ENCODE results near the gene LRRIQ1.

Gene LRRIQ1

DNA sequence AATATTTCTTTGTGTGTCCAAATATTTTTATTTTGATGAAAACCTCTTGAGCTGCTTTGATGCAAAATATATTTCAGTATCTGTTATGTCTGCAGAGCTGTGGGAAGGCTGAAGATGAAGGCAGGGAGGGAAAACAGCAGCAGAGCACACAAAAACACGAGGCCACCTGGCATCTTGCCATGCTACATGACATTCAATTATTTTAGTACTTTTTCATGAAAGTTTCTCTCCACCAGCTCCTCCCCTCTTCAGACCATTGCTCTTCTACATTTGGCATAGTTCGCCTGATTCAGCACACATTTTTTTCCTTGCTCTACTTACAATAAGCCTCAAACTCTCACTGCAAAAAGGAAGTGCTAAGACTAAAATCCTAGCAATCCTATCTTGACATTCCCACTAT is 239.2 kb downstream of the LRRIQ1 start:
- TF ChIP-seq, protein P1, sequence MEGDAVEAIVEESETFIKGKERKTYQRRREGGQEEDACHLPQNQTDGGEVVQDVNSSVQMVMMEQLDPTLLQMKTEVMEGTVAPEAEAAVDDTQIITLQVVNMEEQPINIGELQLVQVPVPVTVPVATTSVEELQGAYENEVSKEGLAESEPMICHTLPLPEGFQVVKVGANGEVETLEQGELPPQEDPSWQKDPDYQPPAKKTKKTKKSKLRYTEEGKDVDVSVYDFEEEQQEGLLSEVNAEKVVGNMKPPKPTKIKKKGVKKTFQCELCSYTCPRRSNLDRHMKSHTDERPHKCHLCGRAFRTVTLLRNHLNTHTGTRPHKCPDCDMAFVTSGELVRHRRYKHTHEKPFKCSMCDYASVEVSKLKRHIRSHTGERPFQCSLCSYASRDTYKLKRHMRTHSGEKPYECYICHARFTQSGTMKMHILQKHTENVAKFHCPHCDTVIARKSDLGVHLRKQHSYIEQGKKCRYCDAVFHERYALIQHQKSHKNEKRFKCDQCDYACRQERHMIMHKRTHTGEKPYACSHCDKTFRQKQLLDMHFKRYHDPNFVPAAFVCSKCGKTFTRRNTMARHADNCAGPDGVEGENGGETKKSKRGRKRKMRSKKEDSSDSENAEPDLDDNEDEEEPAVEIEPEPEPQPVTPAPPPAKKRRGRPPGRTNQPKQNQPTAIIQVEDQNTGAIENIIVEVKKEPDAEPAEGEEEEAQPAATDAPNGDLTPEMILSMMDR (conservative IDR thresholded peaks at IDR 0.05) = no peak
- H3K27ac ChIP-seq = no peak overlapping the region

DNA sequence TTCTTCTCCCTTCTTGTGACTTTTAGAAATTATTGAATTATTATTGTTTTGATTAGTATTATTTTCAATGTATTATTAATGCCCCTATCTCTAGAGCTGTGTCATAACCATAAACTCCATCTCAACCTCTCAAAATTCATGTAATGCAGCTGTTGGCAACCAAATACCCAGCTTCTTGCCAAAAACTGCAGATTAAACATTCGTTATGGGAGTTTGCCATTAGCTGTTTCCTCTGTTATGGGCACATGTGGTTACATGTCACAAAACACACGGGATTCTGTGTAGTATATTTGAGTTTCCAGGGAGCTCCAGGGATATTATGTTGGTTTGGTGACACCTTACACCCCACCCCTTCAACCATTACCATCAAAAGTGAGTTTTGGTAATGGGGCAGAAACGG is 241.0 kb downstream of the LRRIQ1 start:
- TF ChIP-seq, protein P1 (conservative IDR thresholded peaks at IDR 0.05) = no peak
- H3K27ac ChIP-seq = no peak overlapping the region

DNA sequence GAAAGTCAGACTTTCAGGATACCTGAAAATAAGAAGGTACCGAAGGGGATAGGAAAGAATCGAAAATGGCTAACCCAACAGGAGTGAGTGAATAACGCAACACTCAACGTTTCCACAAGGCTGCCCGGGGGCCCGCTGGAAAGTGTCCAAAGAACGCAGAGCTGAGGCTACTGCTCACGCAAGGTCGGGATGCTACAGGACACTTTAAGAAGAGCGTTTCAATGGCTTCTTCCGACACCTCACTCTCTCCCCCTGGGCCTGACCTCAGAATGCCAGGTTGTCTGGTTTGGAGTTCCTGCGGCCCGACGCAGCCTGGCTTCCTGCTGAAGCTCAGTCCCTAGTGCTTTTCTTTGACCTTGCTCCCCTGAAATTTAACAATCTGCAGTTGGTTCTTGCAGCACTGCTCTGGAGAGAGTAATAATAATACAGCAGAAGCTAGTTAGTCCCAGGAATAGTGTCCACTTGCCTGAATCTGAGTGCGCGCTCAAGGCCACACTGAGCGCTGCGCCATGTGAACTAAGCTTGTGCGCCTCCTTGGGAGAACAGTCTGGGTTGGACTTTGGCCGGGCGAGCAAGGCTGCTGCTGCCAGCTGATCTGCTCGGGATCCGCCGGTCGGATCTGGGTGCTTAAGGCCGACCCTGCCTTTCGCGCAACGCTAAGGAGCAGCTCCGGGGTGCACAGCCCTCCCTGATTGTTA is 241.9 kb downstream of the LRRIQ1 start:
- TF ChIP-seq, protein P1 (conservative IDR thresholded peaks at IDR 0.05) = no peak
- no peak overlapping the region for H3K27ac ChIP-seq

DNA sequence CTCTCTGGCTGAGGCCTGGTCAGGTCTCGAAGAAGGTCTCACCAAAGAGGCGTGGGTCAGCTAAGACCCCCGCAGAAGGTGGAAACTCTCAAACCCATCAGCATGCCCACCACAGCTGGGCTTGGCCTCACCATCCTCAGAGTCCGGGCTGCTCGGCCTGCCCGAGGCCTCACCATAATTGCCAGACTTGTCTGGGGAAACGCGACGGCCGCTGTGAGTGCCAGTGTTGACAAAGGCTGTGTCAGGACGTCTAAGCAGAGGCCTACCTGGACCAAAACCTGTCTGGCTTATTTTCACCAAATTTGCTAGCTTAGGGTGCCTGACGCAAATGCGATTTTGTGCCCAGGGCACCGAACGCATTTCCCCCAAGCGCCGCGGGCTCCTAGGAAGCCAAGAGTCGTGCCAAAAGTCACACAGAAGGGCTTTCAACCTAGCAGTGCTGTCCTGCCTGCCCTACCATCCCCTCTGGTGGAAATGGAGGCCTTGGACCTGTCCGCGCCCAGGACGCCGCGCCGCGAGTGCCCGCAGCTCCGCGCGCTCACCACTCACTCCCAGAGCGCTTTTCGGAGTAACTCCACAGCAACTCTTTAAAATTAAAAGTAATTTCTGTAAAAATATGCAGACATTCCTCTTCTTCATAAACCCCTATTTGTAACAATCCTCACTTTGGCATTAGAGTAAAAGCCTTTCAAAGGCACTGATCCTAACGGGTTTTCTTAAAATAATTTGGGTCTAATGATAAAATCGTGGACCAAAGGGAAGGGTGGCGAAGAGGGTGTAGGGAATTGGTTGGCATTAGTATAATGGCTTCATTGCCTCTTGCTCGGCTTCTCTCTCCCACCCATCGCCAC is 242.7 kb downstream of the LRRIQ1 start:
- TF ChIP-seq, protein P1 (conservative IDR thresholded peaks at IDR 0.05) = no peak
- H3K27ac ChIP-seq = no peak overlapping the region

DNA sequence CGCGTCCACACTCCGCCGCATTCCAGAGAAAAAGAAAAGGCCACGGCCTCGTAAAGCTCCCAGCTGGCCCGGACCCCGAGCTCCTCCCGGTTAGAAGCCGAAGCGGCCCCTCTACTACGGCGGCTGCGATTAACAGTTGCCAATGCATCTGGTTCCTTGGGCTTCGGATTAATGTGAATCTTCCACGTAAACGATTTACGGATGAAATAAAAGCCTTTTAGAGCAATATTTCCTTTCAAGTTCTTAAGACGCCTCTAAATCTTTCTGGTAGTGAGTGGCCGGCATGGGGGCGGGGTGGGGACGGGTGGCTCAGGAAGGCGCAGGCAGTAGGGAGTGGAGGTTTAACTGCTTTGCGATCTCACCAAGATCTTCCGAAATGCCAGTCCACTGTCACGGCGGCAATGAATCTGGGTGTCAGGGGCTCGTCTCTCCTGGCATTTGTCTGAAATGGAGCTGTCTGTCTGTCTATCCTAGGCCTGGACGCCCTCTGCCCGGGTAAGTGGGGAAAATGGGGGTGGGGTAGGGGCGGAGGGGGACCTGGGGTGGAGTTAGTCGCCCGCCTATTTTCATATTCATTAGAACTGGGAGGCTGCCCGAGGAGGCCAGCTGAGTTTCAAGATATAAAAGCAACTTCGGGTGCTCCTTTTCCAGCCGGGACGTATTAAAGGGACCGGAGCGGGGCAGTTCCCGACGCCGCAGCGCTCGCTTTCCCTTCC is 243.5 kb downstream of the LRRIQ1 start:
- no peak overlapping the region for H3K27ac ChIP-seq
- TF ChIP-seq, protein P1 (conservative IDR thresholded peaks at IDR 0.05) = no peak

DNA sequence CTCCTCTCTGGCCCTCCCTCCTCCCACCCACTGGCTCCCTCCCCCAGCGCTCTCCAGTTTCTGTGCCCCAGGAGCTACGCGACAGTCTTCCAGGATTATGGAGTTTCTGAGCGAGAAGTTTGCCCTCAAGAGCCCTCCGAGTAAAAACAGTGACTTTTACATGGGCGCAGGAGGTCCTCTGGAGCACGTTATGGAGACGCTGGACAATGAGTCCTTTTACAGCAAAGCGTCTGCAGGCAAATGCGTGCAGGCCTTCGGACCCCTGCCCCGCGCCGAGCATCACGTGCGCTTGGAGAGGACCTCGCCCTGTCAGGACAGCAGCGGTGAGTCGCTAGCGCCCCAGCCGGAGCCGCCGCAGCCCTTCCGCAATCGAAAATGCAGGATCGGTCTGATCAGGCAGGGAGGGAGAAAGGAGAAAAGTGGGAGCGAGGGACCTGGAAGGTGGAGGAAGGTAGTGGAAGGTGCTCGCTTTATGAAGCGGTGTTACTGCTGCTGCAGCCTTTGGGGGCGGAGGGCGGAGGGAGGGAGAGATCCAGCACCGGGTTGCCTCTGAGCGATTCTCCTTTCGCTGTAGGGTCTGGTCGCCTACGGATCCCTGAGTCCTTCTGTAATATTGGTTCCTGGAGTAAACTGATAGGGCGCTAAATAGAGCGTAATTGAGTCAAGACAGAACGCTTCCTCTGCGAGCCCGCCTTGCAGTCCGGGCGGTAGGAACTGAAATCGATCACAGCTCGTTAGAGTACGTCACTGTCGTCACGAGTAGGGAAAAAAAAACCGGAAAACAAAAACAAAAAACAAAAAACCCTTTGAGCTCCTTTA is 244.2 kb downstream of the LRRIQ1 start, which contains the start of gene ALX1:
Gene ALX1 (plus strand): TSS at position 56 of the 819 bp plus-strand sequence. CDS start 42 bp downstream, at position 98.
- no peak within 1 kb of the TSS for H3K27ac ChIP-seq
- TF ChIP-seq, protein P1 (conservative IDR thresholded peaks at IDR 0.05) = no peak

All from VCaP (cell line).